8988T (cell line): Measurements from ENCODE around the gene AANAT.

ENCODE experiments used
- DNase-seq: peaks from one replicate; pipeline ENCODE4 v3.0.0; 2011

Gene AANAT

GRCh38 chr17:76467366-76467765, at the start of gene AANAT:
TSS of gene AANAT (plus strand) at chr17:76467603. CDS start at chr17:76468747, 1,144 bp downstream.
- DNase-seq: no peak

- DNase-seq: no peak
Measured at GRCh38 chr17:76419576-76420260, 47.7 kb upstream of the AANAT start.

- no peak for DNase-seq
Measured at GRCh38 chr17:76420356-76421043, 46.9 kb upstream of the AANAT start.

GRCh38 chr17:76421044-76421407, 46.4 kb upstream of the AANAT start:
- no peak for DNase-seq

- DNase-seq: no peak
Measured at GRCh38 chr17:76422406-76422805, 45.0 kb upstream of the AANAT start.

GRCh38 chr17:76422860-76423259, 44.5 kb upstream of the AANAT start:
- DNase-seq: no peak

- DNase-seq: no peak
Measured at GRCh38 chr17:76426853-76427252, 40.5 kb upstream of the AANAT start.

GRCh38 chr17:76427501-76428231, 39.7 kb upstream of the AANAT start:
- no peak for DNase-seq

- no peak for DNase-seq
Measured at GRCh38 chr17:76428511-76428910, 38.9 kb upstream of the AANAT start.

- no peak for DNase-seq
Measured at GRCh38 chr17:76431509-76431908, 35.9 kb upstream of the AANAT start.

- DNase-seq: no peak
Measured at GRCh38 chr17:76432004-76432403, 35.4 kb upstream of the AANAT start.

- DNase-seq: no peak
Measured at GRCh38 chr17:76432712-76433336, 34.6 kb upstream of the AANAT start.

- DNase-seq: no peak
Measured at GRCh38 chr17:76433693-76434092, 33.7 kb upstream of the AANAT start.

GRCh38 chr17:76434870-76435269, 32.5 kb upstream of the AANAT start:
- no peak for DNase-seq

GRCh38 chr17:76435751-76436150, 31.7 kb upstream of the AANAT start:
- no peak for DNase-seq

GRCh38 chr17:76437467-76438402, 29.7 kb upstream of the AANAT start:
- DNase-seq: no peak

- no peak for DNase-seq
Measured at GRCh38 chr17:76438906-76439305, 28.5 kb upstream of the AANAT start.

- no peak for DNase-seq
Measured at GRCh38 chr17:76439314-76439928, 28.0 kb upstream of the AANAT start.

- no peak for DNase-seq
Measured at GRCh38 chr17:76440751-76441362, 26.5 kb upstream of the AANAT start.

- DNase-seq: no peak
Measured at GRCh38 chr17:76441686-76442340, 25.6 kb upstream of the AANAT start.
